ENCODE measurements around the gene TCTN2.

TCTN2 gene

DNA sequence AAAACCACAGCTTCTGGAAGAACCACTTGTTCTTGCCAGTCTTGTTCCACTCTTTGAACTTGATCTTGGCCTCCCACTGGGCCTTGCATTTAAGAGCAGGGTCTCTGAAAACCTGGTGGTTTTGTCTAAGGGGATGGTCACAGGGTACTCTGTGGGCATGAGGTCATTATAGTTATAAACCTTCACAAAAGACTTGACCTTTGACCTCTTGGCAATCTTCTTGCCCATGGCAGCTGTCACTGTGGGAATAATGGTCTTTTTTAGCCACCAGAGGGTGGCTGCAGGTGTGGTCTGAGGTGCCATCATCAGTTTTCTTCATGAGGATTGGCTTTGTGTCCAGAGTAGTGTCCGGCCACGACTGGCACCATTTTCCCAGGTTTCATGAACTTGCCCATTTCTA is 50.3 kb downstream of the TCTN2 start:
- H3K4me3 ChIP-seq (ENCODE audit: low read length) = no peak overlapping the region
- no peak overlapping the region for H3K4me2 ChIP-seq (ENCODE audit: low read length)
- no peaks in the 10 kb centered on the region for H3K27me3 ChIP-seq (ENCODE audit: control insufficient read depth, insufficient read depth, low read length)
- H3K36me3 ChIP-seq (ENCODE audit: insufficient read depth, low read length) = peaks cover 35% of the 10 kb centered on the region
- H3K4me1 ChIP-seq (ENCODE audit: control insufficient read depth, insufficient read depth, low read length) = no peaks in the 10 kb centered on the region
- H3K9ac ChIP-seq (ENCODE audit: low read depth, low read length) = no peak overlapping the region
- H3K9me3 ChIP-seq (replicated peaks; ENCODE audit: low read length) = no peaks in the 10 kb centered on the region

DNA sequence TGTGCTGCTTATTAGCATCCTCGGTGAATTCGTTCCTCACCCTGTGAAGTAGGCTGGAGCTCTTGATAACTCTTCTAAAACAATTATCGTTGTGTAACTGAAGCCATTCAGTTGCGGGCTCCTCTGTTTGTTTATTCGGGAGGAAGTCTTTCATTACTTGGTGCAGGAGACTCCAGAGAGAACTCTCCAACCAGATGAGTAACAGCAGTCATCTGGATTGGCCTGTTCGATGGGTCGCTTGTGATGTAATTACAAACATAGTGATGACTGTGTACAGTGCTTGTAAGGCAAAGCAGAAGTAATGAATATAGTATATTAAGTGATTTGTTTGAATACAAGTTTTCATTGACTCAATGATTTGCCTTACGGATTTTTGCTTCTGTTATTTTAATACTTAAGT is 52.1 kb downstream of the TCTN2 start:
- no peak overlapping the region for H3K9ac ChIP-seq (ENCODE audit: low read depth, low read length)
- H3K4me1 ChIP-seq (ENCODE audit: control insufficient read depth, insufficient read depth, low read length) = no peaks in the 10 kb centered on the region
- H3K36me3 ChIP-seq (ENCODE audit: insufficient read depth, low read length) = peaks cover 46% of the 10 kb centered on the region

DNA sequence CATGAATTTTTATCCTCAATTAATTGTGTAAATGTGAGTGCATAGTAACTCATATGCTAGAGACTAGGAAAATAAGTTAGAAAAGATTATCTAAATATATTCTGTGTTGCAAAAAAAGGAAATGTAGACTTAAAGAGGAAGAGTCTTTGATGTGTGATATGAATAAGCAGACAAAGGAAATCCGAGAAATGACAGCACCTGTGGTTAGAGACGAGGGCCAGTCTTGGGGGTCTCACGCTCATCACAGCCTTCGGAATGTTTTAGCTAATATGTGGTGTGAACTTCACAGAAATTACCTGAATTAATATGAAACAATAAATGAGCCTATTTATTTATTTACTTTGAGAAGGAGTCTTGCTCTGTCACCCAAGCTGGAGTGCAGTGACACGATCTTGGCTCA is 52.9 kb downstream of the TCTN2 start:
- Histone ChIP-seq H3K36me3 (ENCODE audit: insufficient read depth, low read length) (peaks cover 51% of the 10 kb centered on the region), H3K4me2 (ENCODE audit: low read length) (no peak overlapping the region), H3K4me1 (ENCODE audit: control insufficient read depth, insufficient read depth, low read length) (no peaks in the 10 kb centered on the region), H3K9me3 (replicated peaks; ENCODE audit: low read length) (no peaks in the 10 kb centered on the region), H3K4me3 (ENCODE audit: low read length) (no peak overlapping the region), H3K9ac (ENCODE audit: low read depth, low read length) (no peak overlapping the region), H3K27me3 (ENCODE audit: control insufficient read depth, insufficient read depth, low read length) (no peaks in the 10 kb centered on the region)

More for the DNA sequence above, 52.1 kb downstream of the TCTN2 start:
- no peaks in the 10 kb centered on the region for H3K27me3 ChIP-seq (ENCODE audit: control insufficient read depth, insufficient read depth, low read length)
- H3K4me2 ChIP-seq (ENCODE audit: low read length) = no peak overlapping the region
- no peak overlapping the region for H3K4me3 ChIP-seq (ENCODE audit: low read length)
- no peaks in the 10 kb centered on the region for H3K9me3 ChIP-seq (replicated peaks; ENCODE audit: low read length)

DNA sequence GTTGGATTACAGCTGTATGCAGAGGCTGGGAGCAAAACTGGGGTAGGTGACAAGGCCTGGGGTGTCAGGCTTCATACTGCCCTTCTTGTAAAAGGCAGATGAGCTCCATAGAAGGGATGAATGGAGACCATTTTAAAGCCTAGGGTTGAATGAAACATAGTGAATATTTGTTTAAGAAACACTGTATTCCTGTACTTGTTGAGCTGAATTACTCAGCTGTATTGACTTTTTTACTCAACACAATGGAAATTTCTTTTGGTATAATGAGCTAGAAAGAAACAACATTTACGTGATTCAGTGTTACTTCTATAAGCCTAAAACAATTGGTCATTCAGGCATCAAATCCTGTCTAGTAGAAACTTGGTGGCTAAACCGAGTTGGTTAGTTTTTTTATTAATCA is 55.3 kb downstream of the TCTN2 start:
- no peaks in the 10 kb centered on the region for H3K27me3 ChIP-seq (ENCODE audit: control insufficient read depth, insufficient read depth, low read length)
- H3K4me2 ChIP-seq (ENCODE audit: low read length) = no peak overlapping the region
- H3K4me3 ChIP-seq (ENCODE audit: low read length) = no peak overlapping the region
- H3K4me1 ChIP-seq (ENCODE audit: control insufficient read depth, insufficient read depth, low read length) = no peaks in the 10 kb centered on the region
- H3K36me3 ChIP-seq (ENCODE audit: insufficient read depth, low read length) = peaks cover 42% of the 10 kb centered on the region
- H3K9ac ChIP-seq (ENCODE audit: low read depth, low read length) = no peak overlapping the region
- no peaks in the 10 kb centered on the region for H3K9me3 ChIP-seq (replicated peaks; ENCODE audit: low read length)

DNA sequence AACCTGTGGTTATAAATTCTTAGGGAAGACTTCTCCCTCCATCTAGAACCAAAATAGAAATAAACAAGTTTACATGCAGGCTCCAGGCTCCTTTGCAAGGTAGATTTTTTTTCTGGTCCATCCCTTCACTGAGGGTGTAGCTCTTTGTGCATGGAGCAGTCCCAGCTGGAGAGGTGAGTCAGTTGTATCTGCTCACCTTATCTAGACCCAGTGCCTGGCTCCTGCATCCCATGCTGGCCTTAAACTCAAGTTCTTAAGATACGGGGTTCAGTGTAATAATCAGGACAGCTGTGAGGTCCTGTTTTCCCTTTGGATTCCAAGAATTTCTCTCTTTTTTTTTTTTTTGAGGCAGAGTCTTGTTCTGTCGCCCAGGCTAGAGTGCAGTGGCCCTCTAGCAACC is 56.0 kb downstream of the TCTN2 start:
- H3K36me3 ChIP-seq (ENCODE audit: insufficient read depth, low read length) = peaks cover 44% of the 10 kb centered on the region
- no peaks in the 10 kb centered on the region for H3K27me3 ChIP-seq (ENCODE audit: control insufficient read depth, insufficient read depth, low read length)

DNA sequence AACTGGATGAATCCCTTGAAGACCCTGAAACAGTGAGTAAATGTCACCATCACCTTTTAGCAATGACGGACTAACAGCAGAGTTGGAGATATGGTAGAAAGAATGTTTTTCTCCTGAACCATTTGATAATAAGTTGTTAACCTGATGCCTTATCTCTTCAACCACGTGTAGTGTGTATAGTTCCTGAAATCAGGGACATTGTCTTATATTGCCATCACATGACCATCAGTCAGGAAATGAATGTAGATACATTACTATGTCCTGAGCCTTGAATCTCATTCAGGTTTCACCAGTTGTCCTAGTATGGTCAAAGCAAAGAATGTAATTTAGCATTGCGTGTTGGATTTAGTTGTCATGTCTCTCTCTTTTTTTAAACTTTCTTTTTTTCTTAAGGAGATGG is 57.0 kb downstream of the TCTN2 start:
- Histone ChIP-seq H3K4me1 (ENCODE audit: control insufficient read depth, insufficient read depth, low read length) (no peaks in the 10 kb centered on the region), H3K36me3 (ENCODE audit: insufficient read depth, low read length) (peaks cover 40% of the 10 kb centered on the region), H3K9me3 (replicated peaks; ENCODE audit: low read length) (no peaks in the 10 kb centered on the region), H3K4me3 (ENCODE audit: low read length) (no peak overlapping the region), H3K9ac (ENCODE audit: low read depth, low read length) (no peak overlapping the region), H3K4me2 (ENCODE audit: low read length) (no peak overlapping the region), H3K27me3 (ENCODE audit: control insufficient read depth, insufficient read depth, low read length) (no peaks in the 10 kb centered on the region)

More for the DNA sequence above, 56.0 kb downstream of the TCTN2 start:
- H3K4me3 ChIP-seq (ENCODE audit: low read length) = no peak overlapping the region
- no peak overlapping the region for H3K9ac ChIP-seq (ENCODE audit: low read depth, low read length)
- H3K4me1 ChIP-seq (ENCODE audit: control insufficient read depth, insufficient read depth, low read length) = no peaks in the 10 kb centered on the region
- H3K9me3 ChIP-seq (replicated peaks; ENCODE audit: low read length) = no peaks in the 10 kb centered on the region
- H3K4me2 ChIP-seq (ENCODE audit: low read length) = no peak overlapping the region

DNA sequence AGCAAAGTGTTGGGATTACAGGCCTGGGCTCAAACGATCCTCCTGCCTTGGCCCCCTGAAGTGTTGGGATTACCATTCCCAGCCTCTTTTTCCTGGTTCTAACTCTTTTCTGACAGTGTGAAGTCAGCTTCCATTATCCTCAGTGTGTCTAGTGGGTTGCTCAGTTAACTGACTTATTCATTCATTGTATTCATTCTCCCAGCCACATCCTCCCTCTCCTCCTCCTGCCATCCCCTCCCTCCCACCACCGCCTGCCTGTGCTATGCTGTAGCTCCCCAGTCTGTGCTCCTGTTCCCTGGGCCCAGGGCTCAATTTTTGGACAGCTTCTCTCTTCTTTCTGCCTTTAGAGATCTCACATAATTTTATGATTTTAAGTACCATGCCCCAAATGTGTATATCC is 60.7 kb downstream of the TCTN2 start:
- H3K9me3 ChIP-seq (replicated peaks; ENCODE audit: low read length) = no peaks in the 10 kb centered on the region

DNA sequence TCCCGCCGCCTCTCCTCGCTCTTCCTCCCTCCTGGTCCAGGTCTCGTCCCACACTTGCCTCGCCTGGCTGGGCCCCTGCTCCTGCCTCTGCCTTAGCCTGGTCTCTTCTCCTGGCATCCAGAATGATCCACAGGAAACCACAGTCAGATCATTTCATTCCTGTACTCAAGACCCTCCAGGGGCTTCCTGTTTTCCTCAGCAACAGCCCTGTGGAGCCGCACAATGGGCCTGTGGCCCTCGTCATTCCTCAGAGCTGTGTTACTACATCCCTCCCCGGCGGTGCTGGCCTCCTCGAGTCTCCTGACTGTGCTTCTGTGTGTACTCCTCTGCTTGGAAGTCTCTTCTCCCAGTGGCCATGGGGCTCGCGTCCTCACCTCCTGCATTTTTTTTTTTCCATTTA is 61.3 kb downstream of the TCTN2 start:
- Histone ChIP-seq H3K27me3 (ENCODE audit: control insufficient read depth, insufficient read depth, low read length) (no peaks in the 10 kb centered on the region), H3K36me3 (ENCODE audit: insufficient read depth, low read length) (peaks cover 53% of the 10 kb centered on the region), H3K4me1 (ENCODE audit: control insufficient read depth, insufficient read depth, low read length) (no peaks in the 10 kb centered on the region), H3K4me3 (ENCODE audit: low read length) (no peak overlapping the region), H3K9me3 (replicated peaks; ENCODE audit: low read length) (no peaks in the 10 kb centered on the region), H3K9ac (ENCODE audit: low read depth, low read length) (no peak overlapping the region), H3K4me2 (ENCODE audit: low read length) (no peak overlapping the region)

More for the DNA sequence above, 60.7 kb downstream of the TCTN2 start:
- H3K9ac ChIP-seq (ENCODE audit: low read depth, low read length) = no peak overlapping the region
- H3K4me1 ChIP-seq (ENCODE audit: control insufficient read depth, insufficient read depth, low read length) = no peaks in the 10 kb centered on the region
- H3K4me2 ChIP-seq (ENCODE audit: low read length) = no peak overlapping the region
- peaks cover 51% of the 10 kb centered on the region for H3K36me3 ChIP-seq (ENCODE audit: insufficient read depth, low read length)
- H3K27me3 ChIP-seq (ENCODE audit: control insufficient read depth, insufficient read depth, low read length) = no peaks in the 10 kb centered on the region
- no peak overlapping the region for H3K4me3 ChIP-seq (ENCODE audit: low read length)

DNA sequence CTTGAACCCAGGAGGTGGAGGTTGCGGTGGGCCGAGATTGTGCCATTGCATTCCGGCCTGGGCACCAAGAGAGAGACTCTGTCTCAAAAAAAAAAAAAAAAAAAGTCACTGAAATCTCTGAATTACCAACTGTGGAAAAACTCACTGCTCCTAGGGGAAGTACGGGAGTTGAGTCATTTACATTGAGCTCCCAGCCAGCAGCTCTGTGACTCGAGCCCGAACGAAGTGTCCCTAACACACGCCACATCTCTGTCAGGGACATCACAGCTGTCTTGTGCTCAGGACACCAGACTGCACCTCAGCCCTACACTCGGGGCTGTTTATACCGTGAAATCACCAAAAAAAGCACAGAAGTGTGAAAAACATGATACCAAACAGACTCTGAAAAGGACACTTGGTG is 62.3 kb downstream of the TCTN2 start:
- Histone ChIP-seq H3K36me3 (ENCODE audit: insufficient read depth, low read length) (peaks cover 51% of the 10 kb centered on the region), H3K27me3 (ENCODE audit: control insufficient read depth, insufficient read depth, low read length) (no peaks in the 10 kb centered on the region), H3K9me3 (replicated peaks; ENCODE audit: low read length) (no peaks in the 10 kb centered on the region), H3K4me2 (ENCODE audit: low read length) (no peak overlapping the region), H3K4me1 (ENCODE audit: control insufficient read depth, insufficient read depth, low read length) (no peaks in the 10 kb centered on the region), H3K9ac (ENCODE audit: low read depth, low read length) (no peak overlapping the region), H3K4me3 (ENCODE audit: low read length) (no peak overlapping the region)

DNA sequence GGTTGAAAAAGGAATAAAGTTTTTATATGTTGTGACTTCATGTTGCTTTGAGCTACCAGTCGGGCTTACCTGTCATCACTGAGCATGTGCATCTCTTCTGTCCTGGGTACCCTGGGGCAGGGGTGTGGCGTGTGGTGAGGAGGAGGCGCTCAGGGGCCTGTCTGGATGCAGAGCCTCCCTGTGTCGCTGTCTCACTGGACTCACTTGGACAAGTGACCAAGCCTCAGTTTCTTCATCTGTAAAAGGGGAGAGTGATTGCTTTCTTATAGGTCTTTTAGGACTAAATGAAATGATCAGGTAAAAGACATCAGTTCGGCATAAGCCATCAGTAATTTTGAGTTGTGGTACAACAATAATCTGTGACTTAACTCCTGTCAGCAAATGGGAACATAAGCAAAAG is 63.4 kb downstream of the TCTN2 start:
- Histone ChIP-seq H3K9me3 (replicated peaks; ENCODE audit: low read length) (no peaks in the 10 kb centered on the region), H3K27me3 (ENCODE audit: control insufficient read depth, insufficient read depth, low read length) (no peaks in the 10 kb centered on the region), H3K4me3 (ENCODE audit: low read length) (no peak overlapping the region), H3K4me1 (ENCODE audit: control insufficient read depth, insufficient read depth, low read length) (no peaks in the 10 kb centered on the region), H3K36me3 (ENCODE audit: insufficient read depth, low read length) (peaks cover 54% of the 10 kb centered on the region), H3K9ac (ENCODE audit: low read depth, low read length) (no peak overlapping the region), H3K4me2 (ENCODE audit: low read length) (no peak overlapping the region)

DNA sequence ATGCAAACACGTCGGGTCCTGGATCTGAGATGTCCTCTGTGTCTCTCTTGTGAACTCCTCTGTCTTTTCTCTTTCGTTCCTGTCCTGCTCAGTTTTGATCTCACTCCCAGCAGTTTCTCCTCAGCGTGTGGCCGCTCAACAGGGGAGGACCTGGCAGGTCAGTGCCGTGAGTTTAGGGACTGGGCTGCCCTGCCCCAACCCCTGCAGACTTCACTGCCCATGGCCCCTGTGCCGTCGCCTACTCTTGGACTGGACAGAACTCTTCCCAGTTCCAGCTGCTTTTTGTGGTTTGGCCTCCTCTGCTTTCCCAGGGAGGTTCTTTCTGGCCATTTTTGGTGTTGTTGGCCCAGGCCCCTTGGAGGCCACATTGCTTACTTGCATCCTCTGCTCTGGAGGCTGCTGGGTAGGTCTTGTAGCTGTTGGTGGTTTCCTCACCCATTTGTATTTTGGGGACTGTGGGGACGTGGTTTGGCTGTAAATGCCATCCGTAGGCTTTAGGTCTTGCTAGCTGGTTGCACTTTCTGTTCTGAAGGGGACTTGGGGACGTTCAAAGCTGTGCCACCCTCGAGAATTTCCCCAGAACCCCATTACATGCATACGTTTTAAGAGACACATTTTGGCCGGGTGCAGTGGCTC is 71.1 kb downstream of the TCTN2 start:
- peaks cover 45% of the 10 kb centered on the region for H3K36me3 ChIP-seq (ENCODE audit: insufficient read depth, low read length)
- H3K9ac ChIP-seq (ENCODE audit: low read depth, low read length) = no peak overlapping the region
- H3K9me3 ChIP-seq (replicated peaks; ENCODE audit: low read length) = no peaks in the 10 kb centered on the region
- no peaks in the 10 kb centered on the region for H3K4me1 ChIP-seq (ENCODE audit: control insufficient read depth, insufficient read depth, low read length)
- H3K4me3 ChIP-seq (ENCODE audit: low read length) = no peak overlapping the region
- H3K4me2 ChIP-seq (ENCODE audit: low read length) = no peak overlapping the region
- H3K27me3 ChIP-seq (ENCODE audit: control insufficient read depth, insufficient read depth, low read length) = no peaks in the 10 kb centered on the region

DNA sequence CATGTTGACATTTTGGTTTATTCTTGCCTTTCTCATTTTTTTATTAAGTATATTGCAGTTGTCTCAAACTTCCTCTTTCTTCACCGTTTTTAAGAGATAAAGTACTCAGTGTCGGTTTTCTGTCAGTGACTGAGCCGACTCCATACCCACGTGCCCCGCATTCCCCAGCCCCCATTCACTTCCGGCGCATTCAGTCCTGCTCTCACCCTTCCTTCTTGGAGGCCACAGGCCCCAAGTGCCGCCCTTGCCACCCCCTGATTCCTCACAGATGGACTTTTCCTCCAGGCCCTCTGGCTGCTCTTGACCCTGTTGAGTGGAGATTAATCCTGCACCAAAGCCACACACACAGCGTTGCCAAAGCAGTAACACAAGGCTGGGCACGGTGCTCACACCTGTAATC is 72.1 kb downstream of the TCTN2 start:
- Histone ChIP-seq H3K36me3 (ENCODE audit: insufficient read depth, low read length) (peaks cover 48% of the 10 kb centered on the region), H3K4me3 (ENCODE audit: low read length) (no peak overlapping the region), H3K4me2 (ENCODE audit: low read length) (no peak overlapping the region), H3K9me3 (replicated peaks; ENCODE audit: low read length) (no peaks in the 10 kb centered on the region), H3K4me1 (ENCODE audit: control insufficient read depth, insufficient read depth, low read length) (no peaks in the 10 kb centered on the region), H3K9ac (ENCODE audit: low read depth, low read length) (no peak overlapping the region), H3K27me3 (ENCODE audit: control insufficient read depth, insufficient read depth, low read length) (no peaks in the 10 kb centered on the region)

All from skeletal muscle satellite cell (primary cell).